Measurements from ENCODE around the gene ADH1B. TPM values are rescaled to one million over a fixed set of nuclear protein-coding genes. Genes with fewer than 3 reads are reported as not detected.

ADH1B gene
- total RNA-seq, 1 experiment from 2014 or later = 32.0 TPM

GRCh38 chr4:99315839-99316238, 5.4 kb downstream of the ADH1B start:
- Mint-ChIP-seq H3K4me3 (ENCODE audit: unreplicated experiment) (no peak overlapping the region), H3K27ac (ENCODE audit: low read depth, unreplicated experiment) (peak overlapping the region; percentile 23), H3K36me3 (ENCODE audit: insufficient read depth, unreplicated experiment) (peaks cover 93% of the 10 kb centered on the region), H3K9me3 (ENCODE audit: unreplicated experiment) (no peaks in the 10 kb centered on the region), H3K27me3 (ENCODE audit: insufficient read depth, unreplicated experiment) (no peaks in the 10 kb centered on the region), H3K4me1 (ENCODE audit: insufficient read depth, unreplicated experiment) (no peaks in the 10 kb centered on the region)
- ChIA-PET CTCF (no interaction called here), POLR2A (no interaction called here)
- TF ChIP-seq, protein P1, sequence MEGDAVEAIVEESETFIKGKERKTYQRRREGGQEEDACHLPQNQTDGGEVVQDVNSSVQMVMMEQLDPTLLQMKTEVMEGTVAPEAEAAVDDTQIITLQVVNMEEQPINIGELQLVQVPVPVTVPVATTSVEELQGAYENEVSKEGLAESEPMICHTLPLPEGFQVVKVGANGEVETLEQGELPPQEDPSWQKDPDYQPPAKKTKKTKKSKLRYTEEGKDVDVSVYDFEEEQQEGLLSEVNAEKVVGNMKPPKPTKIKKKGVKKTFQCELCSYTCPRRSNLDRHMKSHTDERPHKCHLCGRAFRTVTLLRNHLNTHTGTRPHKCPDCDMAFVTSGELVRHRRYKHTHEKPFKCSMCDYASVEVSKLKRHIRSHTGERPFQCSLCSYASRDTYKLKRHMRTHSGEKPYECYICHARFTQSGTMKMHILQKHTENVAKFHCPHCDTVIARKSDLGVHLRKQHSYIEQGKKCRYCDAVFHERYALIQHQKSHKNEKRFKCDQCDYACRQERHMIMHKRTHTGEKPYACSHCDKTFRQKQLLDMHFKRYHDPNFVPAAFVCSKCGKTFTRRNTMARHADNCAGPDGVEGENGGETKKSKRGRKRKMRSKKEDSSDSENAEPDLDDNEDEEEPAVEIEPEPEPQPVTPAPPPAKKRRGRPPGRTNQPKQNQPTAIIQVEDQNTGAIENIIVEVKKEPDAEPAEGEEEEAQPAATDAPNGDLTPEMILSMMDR (IDR thresholded peaks at IDR 0.05; ENCODE audit: unreplicated experiment) = no peak
- no TSS peak for BruUV-seq (replicated peaks)
- intact Hi-C loops (cut with micrococcal nuclease) = no loop called here
- no peak for DNase-seq (ENCODE audit: unreplicated experiment)

DNA sequence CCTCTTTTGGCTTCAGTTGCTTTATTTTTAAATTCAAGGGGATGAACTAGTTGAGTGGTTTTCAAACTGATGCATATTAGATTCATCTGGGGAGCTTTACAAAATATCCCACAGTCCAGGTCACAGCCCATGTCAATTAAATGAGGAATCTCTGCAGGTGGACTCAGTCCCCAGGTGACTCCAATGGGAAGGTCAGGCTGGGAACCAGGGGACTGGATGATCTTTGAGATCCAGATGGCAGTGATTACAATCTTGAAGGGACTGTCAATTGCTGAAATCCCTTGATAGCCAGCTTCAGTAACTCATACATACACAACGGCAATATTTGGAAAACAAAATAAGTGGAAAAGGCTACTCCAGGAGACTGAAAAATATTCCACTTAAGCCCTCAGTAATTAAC, 7.0 kb downstream of the ADH1B start:
- Mint-ChIP-seq H3K27me3 (ENCODE audit: insufficient read depth, unreplicated experiment) (no peaks in the 10 kb centered on the region), H3K4me3 (ENCODE audit: unreplicated experiment) (no peak overlapping the region), H3K9me3 (ENCODE audit: unreplicated experiment) (no peaks in the 10 kb centered on the region), H3K27ac (ENCODE audit: low read depth, unreplicated experiment) (peak overlapping the region; percentile 23), H3K36me3 (ENCODE audit: insufficient read depth, unreplicated experiment) (peaks cover 99% of the 10 kb centered on the region), H3K4me1 (ENCODE audit: insufficient read depth, unreplicated experiment) (no peaks in the 10 kb centered on the region)
- TF ChIP-seq, protein P1 (IDR thresholded peaks at IDR 0.05; ENCODE audit: unreplicated experiment) = no peak
- DNase-seq (ENCODE audit: unreplicated experiment) = no peak
- intact Hi-C loops (cut with micrococcal nuclease) = no loop called here
- ChIA-PET CTCF (no interaction called here), POLR2A (no interaction called here)
- BruUV-seq (replicated peaks) = no TSS peak

DNA sequence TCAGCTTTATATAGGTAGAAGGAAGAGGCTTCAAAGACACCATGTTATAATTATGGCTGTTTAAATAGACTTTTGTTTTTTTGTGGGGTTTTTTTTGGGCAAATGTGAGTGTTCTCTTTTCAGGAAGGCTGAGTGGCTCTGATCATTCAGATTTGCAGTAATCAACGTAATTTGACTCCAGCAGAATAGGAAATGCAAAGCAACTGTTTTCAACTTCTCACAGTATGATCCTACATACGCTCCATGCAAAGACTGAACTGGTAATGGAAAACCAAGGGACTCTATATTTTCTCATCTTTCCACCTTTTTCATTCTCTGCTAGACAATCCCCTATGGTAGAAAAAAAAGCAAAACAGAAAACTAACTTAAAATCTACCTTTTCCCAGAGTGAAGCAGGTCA, 10.8 kb downstream of the ADH1B start:
- Mint-ChIP-seq H3K36me3 (ENCODE audit: insufficient read depth, unreplicated experiment) (peaks cover 100% of the 10 kb centered on the region), H3K27ac (ENCODE audit: low read depth, unreplicated experiment) (no peak overlapping the region), H3K9me3 (ENCODE audit: unreplicated experiment) (no peaks in the 10 kb centered on the region), H3K4me1 (ENCODE audit: insufficient read depth, unreplicated experiment) (no peaks in the 10 kb centered on the region), H3K27me3 (ENCODE audit: insufficient read depth, unreplicated experiment) (no peaks in the 10 kb centered on the region), H3K4me3 (ENCODE audit: unreplicated experiment) (no peak overlapping the region)
- intact Hi-C loops (cut with micrococcal nuclease) = no loop called here
- POLR2A ChIA-PET = interaction anchor here (0.6 to 1.5 kb wide), 5 partner anchors 8 to 72 kb away, joined by 3 to 6 read pairs (median 4); no protein-coding TSS in a partner anchor
- TF ChIP-seq, protein P1 (IDR thresholded peaks at IDR 0.05; ENCODE audit: unreplicated experiment) = no peak
- no TSS peak for BruUV-seq (replicated peaks)
- DNase-seq (ENCODE audit: unreplicated experiment) = no peak
- CTCF ChIA-PET = no interaction called here

DNA sequence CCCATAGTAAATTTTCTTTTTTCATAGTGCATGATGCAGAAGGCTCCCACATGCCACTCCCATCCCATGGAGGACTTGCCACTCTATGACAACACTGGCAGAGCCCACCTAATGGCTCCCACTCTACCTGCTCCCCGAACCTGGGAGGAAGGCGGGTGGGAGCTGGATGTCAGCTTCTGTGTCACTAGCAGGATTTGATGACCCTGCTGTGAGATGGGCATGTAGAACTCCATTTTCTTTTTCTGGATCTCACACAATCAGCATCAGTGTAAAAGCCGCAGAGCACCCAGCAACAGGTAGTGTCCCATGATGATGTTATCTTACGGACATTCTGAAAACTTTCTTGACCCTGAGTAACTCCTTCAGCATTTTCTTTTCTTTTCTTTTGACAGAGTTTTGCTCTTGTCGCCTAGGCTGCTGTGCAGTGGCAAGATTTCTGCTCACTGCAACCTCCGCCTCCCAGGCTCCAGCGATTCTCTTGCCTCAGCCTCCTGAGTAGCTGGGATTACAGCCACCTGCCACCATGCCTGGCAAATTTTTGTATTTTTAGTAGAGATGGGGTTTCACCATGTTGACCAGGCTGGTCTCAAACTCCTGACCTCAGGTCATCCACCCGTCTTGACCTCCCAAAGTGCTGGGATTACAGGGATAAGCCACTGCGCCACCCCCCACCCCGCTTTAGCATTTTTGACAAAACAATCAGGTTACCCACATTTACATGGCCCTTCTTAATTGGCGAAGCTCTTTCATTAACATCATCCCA, 15.4 kb downstream of the ADH1B start:
- intact Hi-C loops (cut with micrococcal nuclease) = no loop called here
- CTCF ChIA-PET = interaction anchor here (0.6 to 0.7 kb wide), 3 partner anchors 35 to 1043 kb away, joined by 3 to 4 read pairs (median 3); no protein-coding TSS in a partner anchor
- H3K4me3 Mint-ChIP-seq (ENCODE audit: unreplicated experiment) = no peak overlapping the region
- H3K4me1 Mint-ChIP-seq (ENCODE audit: insufficient read depth, unreplicated experiment) = peaks cover 10% of the 10 kb centered on the region
- no peaks in the 10 kb centered on the region for H3K27me3 Mint-ChIP-seq (ENCODE audit: insufficient read depth, unreplicated experiment)
- no peak for DNase-seq (ENCODE audit: unreplicated experiment)
- H3K36me3 Mint-ChIP-seq (ENCODE audit: insufficient read depth, unreplicated experiment) = peaks cover 61% of the 10 kb centered on the region
- TF ChIP-seq, protein P1 (IDR thresholded peaks at IDR 0.05; ENCODE audit: unreplicated experiment) = no peak
- no TSS peak for BruUV-seq (replicated peaks)
- H3K27ac Mint-ChIP-seq (ENCODE audit: low read depth, unreplicated experiment) = no peak overlapping the region
- H3K9me3 Mint-ChIP-seq (ENCODE audit: unreplicated experiment) = no peaks in the 10 kb centered on the region
- POLR2A ChIA-PET = no interaction called here
